GM12878 (cell line): ENCODE results near the gene MYH9. TPM values are rescaled to one million over a fixed set of nuclear protein-coding genes. Genes with fewer than 3 reads are reported as not detected.
A peak's percentile ranks its signal among the peaks of the same experiment; 100 is the strongest.
"Not testable (repeated sequence)": the region's sequence is repeated elsewhere in the genome, so short reads cannot be mapped to it uniquely, and the experiment has no call there.

Experiments used
- ATAC-seq: fragments of 200-7000 bp; cut with Tn5 transposase; 3 replicates; pipeline ENCODE4 v1.9.1; 2020; ENCODE audit warnings: mild to moderate bottlenecking, moderate library complexity
- BruUV-seq: library from RNA; stranded (reverse); fragments of 400-500 nt; replicated peaks from 2 replicates; lab custom pipeline; 2021; lab: Mats Ljungman, UMichigan
- CTCF ChIA-PET: fragments of 300-600 bp; sonication (Branson Sonifier 250); formaldehyde crosslinking; extraction: SDS; loops from one replicate; lab custom pipeline; 2021; ENCODE audit warnings: inconsistent platforms; lab: Yijun Ruan, JAX
- POLR2A ChIA-PET: fragments of 350-600 bp; formaldehyde crosslinking; extraction: SDS; loops from one replicate; lab custom pipeline; 2021; ENCODE audit warnings: inconsistent platforms; lab: Charles Lee
- RAD21 ChIA-PET: fragments of 300-600 bp; sonication (Branson Sonifier 250); formaldehyde crosslinking; loops from one replicate; lab custom pipeline; 2023; ENCODE audit warnings: antibody characterized with exemption; ENCODE audit not compliant: unreplicated experiment; lab: Charles Lee
- SMC1A ChIA-PET: fragments of 300-600 bp; sonication (Branson Sonifier 250); formaldehyde crosslinking; loops from one replicate; lab custom pipeline; 2023; ENCODE audit not compliant: unreplicated experiment, uncharacterized antibody; lab: Charles Lee
- DNase-seq: peaks from one replicate; pipeline ENCODE4 v3.0.0-alpha.2; 2011; ENCODE audit warnings: low read depth, low spot score
- FAIRE-seq: peaks from 3 replicates; lab custom pipeline; 2011; peaks lifted over from hg19 to GRCh38; lab: Jason Lieb, UNC
- H2AFZ ChIP-seq: 2 replicates; pipeline ENCODE4 v1.6.0; 2011; ENCODE audit warnings: low read depth, low read length, control low read depth; ENCODE audit not compliant: control insufficient read depth
- H3K27ac ChIP-seq: 2 replicates; pipeline ENCODE4 v1.5.1; 2011; ENCODE audit warnings: control low read depth; ENCODE audit not compliant: control insufficient read depth, insufficient read depth
- H3K27me3 ChIP-seq, 2 experiments: replicated peaks in 1 of 2; 2 replicates each; pipeline versions ENCODE4 v1.6.0 to v1.6.1; 2011; ENCODE audit warnings: low read length in 1 of 2; ENCODE audit not compliant: control insufficient read depth in 2 of 2, insufficient read depth in 2 of 2
- H3K36me3 ChIP-seq, 2 experiments: 2 replicates each; pipeline ENCODE4 v1.5.1; 2011; ENCODE audit warnings: low read length in 1 of 2; ENCODE audit not compliant: control insufficient read depth in 2 of 2, insufficient read depth in 2 of 2
- H3K4me1 ChIP-seq: 2 replicates; pipeline ENCODE4 v1.6.1; 2011; ENCODE audit warnings: mild to moderate bottlenecking, low read length, moderate library complexity, mixed read lengths; ENCODE audit not compliant: control insufficient read depth, insufficient read depth
- H3K4me2 ChIP-seq: 2 replicates; pipeline ENCODE4 v1.6.0; 2011; ENCODE audit warnings: control low read depth; ENCODE audit not compliant: control insufficient read depth, insufficient read depth
- H3K4me3 ChIP-seq: fragments of 200-600 bp; sonication (generic); 2 replicates; pipeline ENCODE4 v1.5.1; 2016
- H3K79me2 ChIP-seq: 2 replicates; pipeline ENCODE4 v1.6.0; 2011; ENCODE audit warnings: low read length; ENCODE audit not compliant: control insufficient read depth, insufficient read depth
- H3K9ac ChIP-seq: 2 replicates; pipeline ENCODE4 v1.8.0; 2011; ENCODE audit warnings: low read length, control low read depth, mixed read lengths; ENCODE audit not compliant: control insufficient read depth, insufficient read depth
- H3K9me3 ChIP-seq: replicated peaks from 3 replicates; pipeline ENCODE4 v1.5.1; 2011; ENCODE audit warnings: mild to moderate bottlenecking, low read length; ENCODE audit not compliant: control insufficient read depth, insufficient read depth
- H4K20me1 ChIP-seq: 2 replicates; pipeline ENCODE4 v1.6.0; 2011; ENCODE audit not compliant: control insufficient read depth, insufficient read depth
- E4F1 ChIP-seq: fragments of 450-650 bp; IDR thresholded peaks from 2 replicates; pipeline ENCODE4 v1.6.1; 2018; ENCODE audit warnings: borderline replicate concordance, mild to moderate bottlenecking; ENCODE audit not compliant: partially characterized antibody
- FOXK2 ChIP-seq: fragments of 450-650 bp; IDR thresholded peaks from 2 replicates; pipeline ENCODE4 v1.6.1; 2017; ENCODE audit warnings: mild to moderate bottlenecking, moderate library complexity
- KLF5 ChIP-seq: fragments of 450-650 bp; IDR thresholded peaks from 2 replicates; pipeline ENCODE4 v1.6.1; 2014; ENCODE audit warnings: mild to moderate bottlenecking; ENCODE audit not compliant: partially characterized antibody
- NR2C2 ChIP-seq: IDR thresholded peaks from 2 replicates; pipeline ENCODE4 v1.6.1; 2011; ENCODE audit warnings: borderline replicate concordance, low read depth; ENCODE audit not compliant: control insufficient read depth, insufficient read length
- ZBTB40 ChIP-seq: fragments of 450-650 bp; IDR thresholded peaks from 2 replicates; pipeline ENCODE4 v1.6.1; 2016; ENCODE audit warnings: mild to moderate bottlenecking, moderate library complexity, borderline replicate concordance
- whole genome bisulfite sequencing: methylation state at CpG from one replicate; pipeline ENCODE4 v1.1.6; 2016; ENCODE audit warnings: low lambda C conversion rate; ENCODE audit not compliant: insufficient replicate concordance, insufficient coverage; ENCODE audit errors: missing lambda C conversion rate; 5-methylcytosine and 5-hydroxymethylcytosine counted together
- in situ Hi-C: fragments of 300-500 bp; cut with MboI; formaldehyde crosslinking; loops from 9 replicates; pipeline ENCODE4 v1.14.3; 2018; ENCODE audit warnings: mixed read lengths
- intact Hi-C: fragments of 100-400 bp; cut with micrococcal nuclease; formaldehyde crosslinking; loops from one replicate; pipeline ENCODE4 v1.14.2; 2022; ENCODE audit not compliant: unreplicated experiment
- polyA plus RNA-seq, 11 experiments: library from polyadenylated mRNA; depleted of rRNA in 4 of 11; unstranded in 6 of 11; stranded (reverse) in 5 of 11; fragments of >200 nt; fragmentation: Nextera tagmentation in 4 of 11; fragmentation: Illumina TruSeq in 1 of 11; extraction: Ambion mirVana in 4 of 11; extraction: Trizol in 1 of 11; gene quantifications; 1 replicate in 1 of 11; 2 replicates in 10 of 11; pipeline versions ENCODE4 v1.2.1 to v1.2.3, GENCODE V29; 2011 to 2016; ENCODE audit warnings: inconsistent platforms in 2 of 11, missing spikeins in 2 of 11, low read depth in 1 of 11
- total RNA-seq, 4 experiments: library from RNA; depleted of rRNA in 3 of 4; stranded (reverse); fragments of >200 nt in 3 of 4; fragmentation: Illumina TruSeq in 1 of 4; extraction: Trizol in 1 of 4; gene quantifications; 2 replicates each; pipeline versions ENCODE4 v1.2.1 to v1.2.3, GENCODE V29; 2013 to 2021

The MYH9 gene
- total and polyA plus RNA-seq, 10 of the 15 experiments (the other 5 are each of a cell fraction or from before 2014, with no cell fraction given), result 5.1 to 525 (median 145) TPM

- TF ChIP-seq ZBTB40, result no peak
- TF ChIP-seq NR2C2, result no peak
- TF ChIP-seq FOXK2, result no peak
- TF ChIP-seq E4F1, result no peak
- TF ChIP-seq KLF5, result no peak
These were observed 22.4 kb upstream of the MYH9 start (continued) for GRCh38 chr22:36409911-36410756.

- Histone ChIP-seq H2AFZ (peak overlapping the region; percentile 84; the same call in 1 of the 2 replicates), H3K4me3 (peak overlapping the region; percentile 37; the same call in 1 of the 2 replicates), H3K4me1 (peaks cover 12% of the 10 kb centered on the region), H3K4me2 (peak overlapping the region; percentile 58; the same call in 1 of the 2 replicates)
- RAD21 ChIA-PET, intact Hi-C loops, H3K9ac ChIP-seq, FAIRE-seq, POLR2A ChIA-PET, H3K27me3 ChIP-seq, H3K27ac ChIP-seq, H3K9me3 ChIP-seq, DNase-seq, BruUV-seq, H3K36me3 ChIP-seq, H4K20me1 ChIP-seq, H3K79me2 ChIP-seq, ATAC-seq, SMC1A ChIA-PET, in situ Hi-C loops: not testable (repeated sequence)
- CTCF ChIA-PET, result interaction anchor here (0.9 kb wide), 1 partner anchor 45 kb away, joined by 3 read pairs; no protein-coding TSS in a partner anchor
- 86% methylated on average over 15 of the region's 15 CpGs for WGBS
These were observed 21.8 kb upstream of the MYH9 start for GRCh38 chr22:36409554-36409910.
